Astrocyte (in vitro differentiated cells and primary cell): ENCODE measurements around the gene PPM1K. TPM values are rescaled to one million over a fixed set of nuclear protein-coding genes. Genes with fewer than 3 reads are reported as not detected.

Experiments used
- DNase-seq: peaks from one replicate; pipeline ENCODE4 v3.0.0-alpha.2; 2010; ENCODE audit warnings: low read depth
- FAIRE-seq: peaks from 2 replicates; lab custom pipeline; 2011; peaks lifted over from hg19 to GRCh38; lab: Jason Lieb, UNC
- H2AFZ ChIP-seq: 2 replicates; pipeline ENCODE4 v1.6.0; 2012; ENCODE audit warnings: low read depth, low read length, inconsistent platforms
- H3K27ac ChIP-seq: 2 replicates; pipeline ENCODE4 v1.5.1; 2011; ENCODE audit warnings: low read depth, low read length, inconsistent platforms
- H3K27me3 ChIP-seq: 2 replicates; pipeline ENCODE4 v1.6.0; 2011; ENCODE audit warnings: low read length, inconsistent platforms; ENCODE audit not compliant: insufficient read depth
- H3K36me3 ChIP-seq: 2 replicates; pipeline ENCODE4 v1.5.1; 2011; ENCODE audit warnings: low read length, inconsistent platforms; ENCODE audit not compliant: insufficient read depth
- H3K4me1 ChIP-seq: 2 replicates; pipeline ENCODE4 v1.5.1; 2011; ENCODE audit warnings: low read length, inconsistent platforms; ENCODE audit not compliant: insufficient read depth
- H3K4me2 ChIP-seq: 2 replicates; pipeline ENCODE4 v1.6.0; 2012; ENCODE audit warnings: low read length, inconsistent platforms
- H3K4me3 ChIP-seq: 2 replicates; pipeline ENCODE4 v1.5.1; 2011; ENCODE audit warnings: low read depth, mild to moderate bottlenecking, low read length, inconsistent platforms; ENCODE audit not compliant: insufficient read depth
- H3K79me2 ChIP-seq: 2 replicates; pipeline ENCODE4 v1.6.0; 2012; ENCODE audit warnings: mild to moderate bottlenecking, low read length, inconsistent platforms; ENCODE audit not compliant: insufficient read depth
- H3K9ac ChIP-seq: 2 replicates; pipeline ENCODE4 v1.6.0; 2012; ENCODE audit warnings: mild to moderate bottlenecking, low read length, inconsistent platforms
- H3K9me3 ChIP-seq: 2 replicates; pipeline ENCODE4 v1.5.1; 2012; ENCODE audit warnings: low read depth, mild to moderate bottlenecking, low read length, inconsistent platforms; ENCODE audit not compliant: insufficient read depth
- H4K20me1 ChIP-seq: 2 replicates; pipeline ENCODE4 v1.6.0; 2012; ENCODE audit warnings: low read length, inconsistent platforms; ENCODE audit not compliant: insufficient read depth
- H3K27ac Mint-ChIP-seq: one replicate; pipeline ENCODE4 v1.8.0; 2021; ENCODE audit warnings: mild to moderate bottlenecking, mixed read lengths; ENCODE audit not compliant: unreplicated experiment
- H3K27me3 Mint-ChIP-seq: one replicate; pipeline ENCODE4 v1.8.0; 2021; ENCODE audit warnings: low read depth, mixed read lengths; ENCODE audit not compliant: unreplicated experiment
- H3K36me3 Mint-ChIP-seq: one replicate; pipeline ENCODE4 v1.8.0; 2021; ENCODE audit warnings: low read depth, mixed read lengths; ENCODE audit not compliant: unreplicated experiment
- H3K4me1 Mint-ChIP-seq: one replicate; pipeline ENCODE4 v1.8.0; 2021; ENCODE audit warnings: low read depth, mixed read lengths; ENCODE audit not compliant: unreplicated experiment
- H3K4me3 Mint-ChIP-seq: one replicate; pipeline ENCODE4 v1.8.0; 2021; ENCODE audit warnings: mild to moderate bottlenecking, moderate library complexity, mixed read lengths; ENCODE audit not compliant: unreplicated experiment
- H3K9me3 Mint-ChIP-seq: one replicate; pipeline ENCODE4 v1.8.0; 2021; ENCODE audit warnings: mild to moderate bottlenecking, mixed read lengths; ENCODE audit not compliant: unreplicated experiment
- CTCF ChIP-seq: IDR thresholded peaks from 2 replicates; pipeline ENCODE4 v1.5.1; 2011; ENCODE audit warnings: low read depth, mild to moderate bottlenecking, inconsistent platforms, low read length, moderate library complexity; ENCODE audit not compliant: insufficient read depth
- EZH2 ChIP-seq: IDR thresholded peaks from 2 replicates; pipeline ENCODE4 v1.6.1; 2012; ENCODE audit warnings: mild to moderate bottlenecking, low read length, inconsistent platforms; ENCODE audit not compliant: insufficient read depth
- total RNA-seq: library from RNA; stranded (reverse); gene quantifications from 2 replicates; pipeline ENCODE4 v1.2.1, GENCODE V29; 2021

PPM1K gene
- total RNA-seq, 1 donor from 2014 or later, result 39.9 TPM

GRCh38 chr4:88255111-88255510 lies 29.2 kb downstream of the PPM1K start:
- no peaks in the 10 kb centered on the region for H3K27me3 Mint-ChIP-seq
- Histone ChIP-seq H3K4me2 (no peak overlapping the region), H2AFZ (no peak overlapping the region), H3K9me3 (no peaks in the 10 kb centered on the region), H3K27me3 (no peaks in the 10 kb centered on the region), H3K36me3 (no peaks in the 10 kb centered on the region), H3K9ac (no peak overlapping the region), H4K20me1 (no peaks in the 10 kb centered on the region), H3K4me1 (no peaks in the 10 kb centered on the region), H3K4me3 (no peak overlapping the region), H3K27ac (no peak overlapping the region), H3K79me2 (no peaks in the 10 kb centered on the region)
- FAIRE-seq (no peak), DNase-seq (no peak)
- peaks cover 7% of the 10 kb centered on the region for H3K36me3 Mint-ChIP-seq
- H3K9me3 Mint-ChIP-seq, result peaks cover 4% of the 10 kb centered on the region
- H3K4me1 Mint-ChIP-seq, result no peaks in the 10 kb centered on the region
- no peak overlapping the region for H3K4me3 Mint-ChIP-seq
- TF ChIP-seq CTCF, result no peak
- TF ChIP-seq EZH2, result no peak
- H3K27ac Mint-ChIP-seq, result no peak overlapping the region

GRCh38 chr4:88251924-88252323 lies 32.4 kb downstream of the PPM1K start:
- no peak for TF ChIP-seq EZH2
- TF ChIP-seq CTCF, result no peak
- Mint-ChIP-seq H3K36me3 (no peaks in the 10 kb centered on the region), H3K4me3 (no peak overlapping the region), H3K9me3 (peaks cover 4% of the 10 kb centered on the region), H3K4me1 (no peaks in the 10 kb centered on the region), H3K27ac (no peak overlapping the region), H3K27me3 (no peaks in the 10 kb centered on the region)
- Histone ChIP-seq H3K4me1 (no peaks in the 10 kb centered on the region), H3K9me3 (no peaks in the 10 kb centered on the region), H2AFZ (no peak overlapping the region), H3K27ac (no peak overlapping the region), H3K36me3 (no peaks in the 10 kb centered on the region), H3K4me2 (no peak overlapping the region), H3K9ac (no peak overlapping the region), H3K27me3 (no peaks in the 10 kb centered on the region), H3K79me2 (no peaks in the 10 kb centered on the region), H4K20me1 (no peaks in the 10 kb centered on the region), H3K4me3 (no peak overlapping the region)
- DNase-seq, result no peak
- FAIRE-seq, result no peak

GRCh38 chr4:88247148-88247547 lies 37.2 kb downstream of the PPM1K start:
- no peaks in the 10 kb centered on the region for H3K27me3 Mint-ChIP-seq
- TF ChIP-seq EZH2 (no peak), CTCF (no peak)

More at GRCh38 chr4:88247148-88247547, 37.2 kb downstream of the PPM1K start:
- Mint-ChIP-seq H3K27ac (no peak overlapping the region), H3K4me1 (no peaks in the 10 kb centered on the region), H3K9me3 (peaks cover 4% of the 10 kb centered on the region), H3K4me3 (no peak overlapping the region), H3K36me3 (no peaks in the 10 kb centered on the region)
- FAIRE-seq, result no peak
- H3K9ac ChIP-seq, result no peak overlapping the region
- no peaks in the 10 kb centered on the region for H3K27me3 ChIP-seq
- no peak for DNase-seq
- H4K20me1 ChIP-seq, result no peaks in the 10 kb centered on the region
- no peaks in the 10 kb centered on the region for H3K79me2 ChIP-seq
- no peaks in the 10 kb centered on the region for H3K36me3 ChIP-seq
- no peak overlapping the region for H3K4me2 ChIP-seq
- no peaks in the 10 kb centered on the region for H3K9me3 ChIP-seq
- H3K4me3 ChIP-seq, result no peak overlapping the region
- H2AFZ ChIP-seq, result no peak overlapping the region
- H3K4me1 ChIP-seq, result no peaks in the 10 kb centered on the region
- no peak overlapping the region for H3K27ac ChIP-seq
